ENCODE measurements around the gene PARP15.
A peak's percentile ranks its signal among the peaks of the same experiment; 100 is the strongest.

Gene PARP15

GRCh38 chr3:122576174-122576940, 1.1 kb upstream of the PARP15 start:
- DNase-seq = peak; percentile 56 to 73

GRCh38 chr3:122578069-122578740, 755 bp downstream of the PARP15 start:
- no peak for DNase-seq

- DNase-seq = no peak
Measured at GRCh38 chr3:122580470-122580869, 3.0 kb downstream of the PARP15 start.

GRCh38 chr3:122581622-122582021, 4.2 kb downstream of the PARP15 start:
- no peak for DNase-seq

- no peak for DNase-seq
Measured at GRCh38 chr3:122582390-122582789, 4.9 kb downstream of the PARP15 start.

- DNase-seq = no peak
Measured at GRCh38 chr3:122586098-122586497, 8.6 kb downstream of the PARP15 start.

- no peak for DNase-seq
Measured at GRCh38 chr3:122586773-122587485, 9.5 kb downstream of the PARP15 start.

- DNase-seq = no peak
Measured at GRCh38 chr3:122587572-122587971, 10.1 kb downstream of the PARP15 start.

- DNase-seq = no peak
Measured at GRCh38 chr3:122589297-122589696, 11.8 kb downstream of the PARP15 start.

GRCh38 chr3:122590610-122591009, 13.2 kb downstream of the PARP15 start:
- DNase-seq = no peak

GRCh38 chr3:122594025-122594424, 16.6 kb downstream of the PARP15 start:
- DNase-seq = no peak

- DNase-seq = no peak
Measured at GRCh38 chr3:122598151-122598550, 20.7 kb downstream of the PARP15 start.

GRCh38 chr3:122598556-122598955, 21.1 kb downstream of the PARP15 start:
- no peak for DNase-seq

- DNase-seq = no peak
Measured at GRCh38 chr3:122602011-122602710, 24.7 kb downstream of the PARP15 start.

GRCh38 chr3:122603056-122603455, 25.6 kb downstream of the PARP15 start:
- DNase-seq = no peak

GRCh38 chr3:122606330-122606729, 28.9 kb downstream of the PARP15 start:
- DNase-seq = no peak

- no peak for DNase-seq
Measured at GRCh38 chr3:122608916-122609315, 31.5 kb downstream of the PARP15 start.

GRCh38 chr3:122609798-122610559, 32.5 kb downstream of the PARP15 start:
- DNase-seq = peak; percentile 12 to 35

- no peak for DNase-seq
Measured at GRCh38 chr3:122612696-122613095, 35.2 kb downstream of the PARP15 start.

- no peak for DNase-seq
Measured at GRCh38 chr3:122615303-122615702, 37.9 kb downstream of the PARP15 start.

GRCh38 chr3:122618614-122619013, 41.2 kb downstream of the PARP15 start:
- no peak for DNase-seq

- no peak for DNase-seq
Measured at GRCh38 chr3:122619040-122619439, 41.6 kb downstream of the PARP15 start.

All from activated CD4-positive, alpha-beta T cell treated with anti-CD3 and anti-CD28 coated beads, Interleukin-2, amount 50 U/mL, for 48 hours (primary cell).